Fibroblast of pulmonary artery (primary cell): ENCODE measurements around the gene PCDHA2.
"Not testable (repeated sequence)": the region's sequence is repeated elsewhere in the genome, so short reads cannot be mapped to it uniquely, and the experiment has no call there.

Source experiments
- DNase-seq: peaks from one replicate; pipeline ENCODE4 v3.0.0-alpha.2; 2010; ENCODE audit warnings: low read depth
- H3K4me3 ChIP-seq: replicated peaks from 2 replicates; pipeline ENCODE4 v1.5.1; 2011; ENCODE audit warnings: low read depth, mild to moderate bottlenecking, control low read depth, low read length, moderate library complexity
- TF ChIP-seq, protein P1 (sequence below): IDR thresholded peaks from 2 replicates; pipeline ENCODE4 v1.5.1; 2011; ENCODE audit warnings: mild to moderate bottlenecking, control low read depth, low read length, inconsistent platforms; ENCODE audit errors: missing control alignments

PCDHA2 gene

DNA sequence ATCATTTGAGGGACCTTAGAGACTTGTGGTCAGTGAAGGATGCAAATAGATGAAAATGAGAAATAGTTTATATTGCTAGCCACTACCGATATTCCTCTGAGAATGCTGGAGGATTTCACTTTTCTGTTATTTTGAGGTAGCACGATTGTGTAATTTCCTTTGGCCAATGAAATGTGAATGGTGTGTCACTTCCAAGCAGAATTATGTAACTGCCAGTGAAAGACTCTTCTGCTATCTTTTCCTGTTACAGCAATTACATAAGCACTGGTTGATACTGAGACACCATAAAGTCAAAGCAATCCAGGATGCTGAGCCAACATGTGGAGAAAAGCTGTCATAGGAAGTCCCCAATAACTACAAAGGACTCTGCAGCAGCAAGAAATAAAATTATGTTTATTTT is 3.6 kb upstream of the PCDHA2 start:
- TF ChIP-seq, protein P1, sequence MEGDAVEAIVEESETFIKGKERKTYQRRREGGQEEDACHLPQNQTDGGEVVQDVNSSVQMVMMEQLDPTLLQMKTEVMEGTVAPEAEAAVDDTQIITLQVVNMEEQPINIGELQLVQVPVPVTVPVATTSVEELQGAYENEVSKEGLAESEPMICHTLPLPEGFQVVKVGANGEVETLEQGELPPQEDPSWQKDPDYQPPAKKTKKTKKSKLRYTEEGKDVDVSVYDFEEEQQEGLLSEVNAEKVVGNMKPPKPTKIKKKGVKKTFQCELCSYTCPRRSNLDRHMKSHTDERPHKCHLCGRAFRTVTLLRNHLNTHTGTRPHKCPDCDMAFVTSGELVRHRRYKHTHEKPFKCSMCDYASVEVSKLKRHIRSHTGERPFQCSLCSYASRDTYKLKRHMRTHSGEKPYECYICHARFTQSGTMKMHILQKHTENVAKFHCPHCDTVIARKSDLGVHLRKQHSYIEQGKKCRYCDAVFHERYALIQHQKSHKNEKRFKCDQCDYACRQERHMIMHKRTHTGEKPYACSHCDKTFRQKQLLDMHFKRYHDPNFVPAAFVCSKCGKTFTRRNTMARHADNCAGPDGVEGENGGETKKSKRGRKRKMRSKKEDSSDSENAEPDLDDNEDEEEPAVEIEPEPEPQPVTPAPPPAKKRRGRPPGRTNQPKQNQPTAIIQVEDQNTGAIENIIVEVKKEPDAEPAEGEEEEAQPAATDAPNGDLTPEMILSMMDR = no peak
- no peak overlapping the region for H3K4me3 ChIP-seq
- no peak for DNase-seq

- H3K4me3 ChIP-seq = no peak overlapping the region
- TF ChIP-seq, protein P1 = peak; percentile 10
These were observed 598 bp downstream of the PCDHA2 start for GRCh38 chr5:140795259-140795641.

DNA sequence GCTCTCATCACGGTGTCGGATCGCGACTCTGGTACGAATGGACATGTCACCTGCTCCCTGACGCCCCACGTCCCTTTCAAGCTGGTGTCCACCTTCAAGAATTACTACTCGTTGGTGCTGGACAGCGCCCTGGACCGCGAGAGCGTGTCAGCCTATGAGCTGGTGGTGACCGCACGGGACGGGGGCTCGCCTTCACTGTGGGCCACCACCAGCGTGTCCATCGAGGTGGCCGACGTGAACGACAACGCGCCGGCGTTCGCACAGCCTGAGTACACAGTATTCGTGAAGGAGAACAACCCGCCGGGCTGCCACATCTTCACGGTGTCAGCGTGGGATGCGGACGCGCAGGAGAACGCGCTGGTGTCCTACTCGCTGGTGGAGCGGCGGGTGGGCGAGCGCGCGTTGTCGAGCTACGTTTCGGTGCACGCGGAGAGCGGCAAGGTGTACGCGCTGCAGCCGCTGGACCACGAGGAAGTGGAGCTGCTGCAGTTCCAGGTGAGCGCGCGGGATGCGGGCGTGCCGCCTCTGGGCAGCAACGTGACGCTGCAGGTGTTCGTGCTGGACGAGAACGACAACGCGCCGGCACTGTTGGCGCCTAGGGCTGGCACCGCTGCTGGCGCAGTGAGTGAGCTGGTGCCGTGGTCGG is 1.5 kb downstream of the PCDHA2 start:
- H3K4me3 ChIP-seq, DNase-seq: not testable (repeated sequence)

More at GRCh38 chr5:140795259-140795641, 598 bp downstream of the PCDHA2 start:
- peak; percentile 7 for DNase-seq

- DNase-seq = no peak
- TF ChIP-seq, protein P1 = no peak
- no peak overlapping the region for H3K4me3 ChIP-seq
These were observed 2.1 kb downstream of the PCDHA2 start for GRCh38 chr5:140796718-140797095.

GRCh38 chr5:140800816-140801493 is 6.3 kb downstream of the PCDHA2 start, which contains the start of gene PCDHA3:
Gene PCDHA3, plus strand, starts transcription at chr5:140801057.
- H3K4me3 ChIP-seq = peak within 1 kb of the TSS; percentile 37
- DNase-seq = peak; percentile 50
- TF ChIP-seq, protein P1 = peak; percentile 26

GRCh38 chr5:140801494-140801841 is 6.8 kb downstream of the PCDHA2 start:
- TF ChIP-seq, protein P1 = peak; percentile 16
- peak overlapping the region; percentile 37 for H3K4me3 ChIP-seq
- peak; percentile 10 for DNase-seq

- not testable (repeated sequence) for H3K4me3 ChIP-seq, DNase-seq
These were observed 7.7 kb downstream of the PCDHA2 start for GRCh38 chr5:140802381-140802780.

GRCh38 chr5:140802781-140803271 is 8.2 kb downstream of the PCDHA2 start:
- TF ChIP-seq, protein P1 = no peak
- DNase-seq = no peak

More at GRCh38 chr5:140802781-140803271, 8.2 kb downstream of the PCDHA2 start:
- H3K4me3 ChIP-seq = no peak overlapping the region
